Omental fat pad (tissue), 4 donors: ENCODE results near the gene PPOX. TPM values are rescaled to one million over a fixed set of nuclear protein-coding genes. Genes with fewer than 3 reads are reported as not detected.

Experiments
- ATAC-seq: fragments of 150-250 bp; one replicate; pipeline ENCODE4 v1.9.1; 2016; ENCODE audit warnings: mild to moderate bottlenecking, moderate library complexity; ENCODE audit not compliant: low FRiP score
- DNase-seq: peaks from one replicate; pipeline ENCODE4 v3.0.0-alpha.2; 2019; ENCODE audit warnings: low spot score
- CTCF ChIP-seq, 3 donors: fragments of 450-650 bp; IDR thresholded peaks; one replicate each; pipeline ENCODE4 v1.5.1; 2016 to 2017; ENCODE audit warnings: antibody characterized with exemption in 3 of 3, mild to moderate bottlenecking in 3 of 3, moderate library complexity in 2 of 3
- total RNA-seq, 4 donors: library from RNA; depleted of rRNA; stranded (reverse); fragments of >200 nt; gene quantifications; one replicate each; pipeline ENCODE4 v1.1.0, GENCODE V29; 2016

PPOX gene
- total RNA-seq, 4 donors from 2014 or later: 12.5 to 28.4 (median 13.8) TPM

- DNase-seq (no peak), ATAC-seq (no peak)
- no peak for TF ChIP-seq CTCF (IDR thresholded peaks at IDR 0.05)
Observed at GRCh38 chr1:161182214-161182613, 16.0 kb downstream of the PPOX start.

- DNase-seq: no peak
- TF ChIP-seq CTCF (IDR thresholded peaks at IDR 0.05): no peak
Observed at GRCh38 chr1:161185282-161185682, 19.1 kb downstream of the PPOX start.

GRCh38 chr1:161185732-161186311 lies 19.6 kb downstream of the PPOX start:
- DNase-seq (no peak), ATAC-seq (no peak)
- TF ChIP-seq CTCF (IDR thresholded peaks at IDR 0.05): no peak

More at GRCh38 chr1:161185282-161185682, 19.1 kb downstream of the PPOX start:
- ATAC-seq: peak; percentile 42

- no peak for DNase-seq
- no peak for TF ChIP-seq CTCF (IDR thresholded peaks at IDR 0.05)
- no peak for ATAC-seq
Observed at GRCh38 chr1:161187311-161187710, 21.1 kb downstream of the PPOX start.

GRCh38 chr1:161188381-161188780 lies 22.2 kb downstream of the PPOX start:
- DNase-seq (no peak), ATAC-seq (no peak)

GRCh38 chr1:161189036-161189435 lies 22.8 kb downstream of the PPOX start:
- no peak for TF ChIP-seq CTCF (IDR thresholded peaks at IDR 0.05)
- no peak for ATAC-seq

More at GRCh38 chr1:161188381-161188780, 22.2 kb downstream of the PPOX start:
- no peak for TF ChIP-seq CTCF (IDR thresholded peaks at IDR 0.05)

GRCh38 chr1:161190962-161191521 lies 24.8 kb downstream of the PPOX start:
- TF ChIP-seq CTCF (IDR thresholded peaks at IDR 0.05): no peak
- no peak for DNase-seq

More at GRCh38 chr1:161189036-161189435, 22.8 kb downstream of the PPOX start:
- no peak for DNase-seq

More at GRCh38 chr1:161190962-161191521, 24.8 kb downstream of the PPOX start:
- no peak for ATAC-seq
